Non-pigmented ciliary epithelial cell (primary cell): ENCODE results near the gene CPN2.

Experiments
- DNase-seq: peaks from one replicate; pipeline ENCODE4 v3.0.0-alpha.2; 2010; ENCODE audit warnings: low read depth

CPN2 gene

DNA sequence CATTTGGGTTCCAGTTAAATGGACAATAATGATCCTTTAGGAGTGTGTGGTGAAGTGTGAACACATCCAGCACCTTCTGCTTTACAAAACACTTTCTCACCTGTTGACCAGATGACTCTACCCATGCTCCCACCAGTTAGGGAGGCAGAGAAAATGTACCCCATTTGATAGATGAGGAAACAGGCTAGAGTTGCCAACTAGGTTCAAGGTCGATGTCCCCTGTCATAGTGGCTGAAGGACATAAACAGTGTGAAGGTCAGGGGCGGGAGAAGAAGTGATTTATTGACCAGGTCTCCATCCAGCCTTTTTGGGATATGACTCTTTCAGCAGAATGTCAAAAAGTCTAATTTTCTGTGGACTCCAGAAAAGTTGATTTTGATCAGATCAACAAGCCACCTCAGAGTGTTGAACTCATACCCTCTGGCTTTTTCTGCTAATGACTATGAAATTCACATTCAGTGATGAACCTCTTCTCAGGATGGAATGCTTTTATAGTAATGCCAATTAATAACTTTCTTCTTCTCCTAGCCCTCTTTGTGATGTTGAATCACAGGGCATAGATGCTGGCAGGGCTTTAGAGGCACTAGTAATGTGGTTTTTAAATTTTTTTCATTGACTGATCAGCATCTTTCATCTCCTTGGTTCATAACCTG lies 57.5 kb downstream of the CPN2 start:
- DNase-seq: no peak

DNA sequence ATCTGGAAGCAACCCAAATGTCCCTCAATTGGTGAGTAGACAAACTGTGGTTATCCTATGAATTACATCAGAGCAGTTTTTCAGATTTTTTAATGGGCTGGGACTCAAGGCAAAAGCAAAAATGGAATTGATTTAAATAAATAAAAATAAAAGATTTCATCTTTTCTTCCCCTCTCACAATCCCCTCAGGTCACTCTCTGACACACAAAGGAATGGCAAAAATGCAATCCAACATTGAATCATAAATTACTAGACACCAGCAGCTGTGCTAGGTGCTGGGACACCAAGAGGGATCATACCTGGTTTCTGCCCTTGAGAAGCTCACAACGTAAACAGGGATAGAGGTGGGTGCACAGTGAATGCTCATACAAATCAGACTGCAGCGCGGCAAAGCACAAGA lies 58.8 kb downstream of the CPN2 start:
- no peak for DNase-seq
